ENCODE results near the gene ARF6.
A peak's percentile ranks its signal among the peaks of the same experiment; 100 is the strongest.
"Not testable (repeated sequence)": the region's sequence is repeated elsewhere in the genome, so short reads cannot be mapped to it uniquely, and the experiment has no call there.

ARF6 gene

DNA sequence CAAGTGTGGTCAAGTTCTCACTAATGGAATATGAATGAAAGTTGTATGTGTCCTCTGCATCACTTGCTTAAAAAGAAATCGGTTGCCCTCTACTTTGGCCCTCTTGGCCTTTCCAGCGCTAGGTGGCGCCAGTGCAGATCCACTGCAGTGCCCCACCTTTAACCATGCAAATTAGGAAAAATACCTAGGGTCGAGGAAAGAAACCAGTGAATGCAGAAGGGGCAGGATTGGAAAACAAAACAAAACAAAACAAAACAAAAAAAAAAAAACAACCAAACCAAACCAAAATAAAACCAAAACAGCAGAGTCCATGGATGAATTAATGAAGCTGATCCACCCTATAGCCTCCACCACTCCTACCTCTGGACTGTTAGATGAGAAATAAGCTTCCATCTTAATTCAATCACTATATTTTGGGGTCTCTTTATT is 27.4 kb upstream of the ARF6 start:
- peak; percentile 41 for DNase-seq (ENCODE audit: extremely low read depth, low read depth)
- TF ChIP-seq CTCF (IDR thresholded peaks at IDR 0.05; ENCODE audit: low read depth, low read length, missing control alignments): peak; percentile 92
- no peak overlapping the region for H3K4me3 ChIP-seq (replicated peaks; ENCODE audit: low read depth, low read length)

DNA sequence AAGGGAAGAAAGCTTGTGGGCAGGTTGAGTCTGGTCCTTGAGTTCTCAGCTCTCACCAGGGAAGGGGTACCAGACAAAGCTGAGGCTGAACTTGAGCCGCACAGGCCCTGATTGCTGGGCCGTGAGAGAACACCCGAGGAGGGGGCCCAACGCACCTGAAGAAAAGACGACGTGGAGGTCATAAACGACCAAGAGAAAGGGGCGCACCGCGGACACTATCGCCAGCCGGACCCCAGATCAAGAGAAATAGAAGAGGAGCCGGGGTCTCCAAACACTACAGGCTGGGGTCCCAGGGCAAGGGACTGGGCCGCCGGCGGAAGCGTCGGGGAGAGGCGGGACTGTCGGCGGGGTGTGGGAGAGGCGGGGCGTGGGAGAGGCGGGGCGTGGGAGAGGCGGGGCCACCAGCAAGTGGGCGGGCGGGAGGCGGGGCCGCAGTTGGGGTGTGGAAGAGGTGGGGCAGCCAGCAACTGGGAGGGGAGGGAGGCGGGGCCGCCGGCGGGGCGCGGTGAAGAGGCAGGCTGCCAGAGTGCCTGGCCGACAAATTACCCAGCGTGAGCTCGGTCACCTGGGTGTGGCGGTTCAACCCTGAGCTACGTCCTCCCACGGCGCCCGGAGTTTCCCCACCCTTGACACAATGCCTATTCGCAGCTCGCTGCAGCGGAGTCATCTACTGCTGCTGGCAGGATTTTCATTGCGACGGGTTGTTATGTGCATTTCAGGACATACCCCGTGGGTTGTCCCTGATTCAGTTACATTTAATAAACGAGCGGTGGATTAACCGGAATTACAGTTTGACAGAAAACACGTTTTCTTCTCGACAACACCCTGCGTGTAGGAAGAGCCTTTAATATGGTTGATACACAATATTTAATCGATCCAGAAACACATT is 24.8 kb upstream of the ARF6 start:
- DNase-seq (ENCODE audit: extremely low read depth, low read depth): peak; percentile 69
- TF ChIP-seq CTCF (IDR thresholded peaks at IDR 0.05; ENCODE audit: low read depth, low read length, missing control alignments): no peak
- H3K4me3 ChIP-seq (replicated peaks; ENCODE audit: low read depth, low read length): peak overlapping the region; percentile 47

GRCh38 chr14:49868720-49869114 is 24.2 kb upstream of the ARF6 start:
- no peak for DNase-seq (ENCODE audit: extremely low read depth, low read depth)
- no peak for TF ChIP-seq CTCF (IDR thresholded peaks at IDR 0.05; ENCODE audit: low read depth, low read length, missing control alignments)

GRCh38 chr14:49870908-49871307 is 22.0 kb upstream of the ARF6 start:
- TF ChIP-seq CTCF (IDR thresholded peaks at IDR 0.05; ENCODE audit: low read depth, low read length, missing control alignments): no peak
- DNase-seq (ENCODE audit: extremely low read depth, low read depth): no peak
- H3K4me3 ChIP-seq (replicated peaks; ENCODE audit: low read depth, low read length): no peak overlapping the region

More at GRCh38 chr14:49868720-49869114, 24.2 kb upstream of the ARF6 start:
- peak overlapping the region; percentile 47 for H3K4me3 ChIP-seq (replicated peaks; ENCODE audit: low read depth, low read length)

- not testable (repeated sequence) for H3K4me3 ChIP-seq (replicated peaks; ENCODE audit: low read depth, low read length); DNase-seq (ENCODE audit: extremely low read depth, low read depth)
Observed at GRCh38 chr14:49873548-49873947, 19.3 kb upstream of the ARF6 start.

- H3K4me3 ChIP-seq (replicated peaks; ENCODE audit: low read depth, low read length): no peak overlapping the region
- TF ChIP-seq CTCF (IDR thresholded peaks at IDR 0.05; ENCODE audit: low read depth, low read length, missing control alignments): no peak
- no peak for DNase-seq (ENCODE audit: extremely low read depth, low read depth)
Observed at GRCh38 chr14:49875640-49876198, 17.2 kb upstream of the ARF6 start.

DNA sequence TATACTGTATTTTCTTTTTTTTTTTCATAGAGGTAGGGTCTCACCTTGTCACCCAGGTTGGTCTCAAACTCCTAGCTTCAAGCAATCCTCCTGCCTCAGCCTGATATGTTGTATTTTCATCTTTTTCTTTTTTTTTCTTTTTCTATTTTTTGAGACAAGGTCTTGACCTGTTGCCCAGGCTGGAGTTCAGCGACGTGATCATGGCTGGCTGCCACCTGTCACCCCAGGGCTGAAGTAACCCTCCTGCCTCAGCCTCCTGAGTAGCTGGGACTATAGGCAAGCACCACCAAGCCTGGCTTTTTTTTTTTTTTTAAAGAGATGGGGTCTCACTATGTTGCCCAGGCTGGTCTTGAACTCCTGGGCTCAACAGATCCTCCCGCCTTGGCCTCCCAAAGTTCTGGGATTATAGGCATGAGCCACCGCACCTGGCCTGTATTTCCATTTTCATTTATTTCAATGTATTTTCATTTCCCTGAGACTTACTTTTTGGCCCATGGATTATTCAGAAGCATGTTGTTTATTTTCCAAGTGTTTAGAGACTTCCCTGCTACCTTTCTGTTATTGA is 16.2 kb upstream of the ARF6 start:
- H3K4me3 ChIP-seq (replicated peaks; ENCODE audit: low read depth, low read length): no peak overlapping the region
- TF ChIP-seq CTCF (IDR thresholded peaks at IDR 0.05; ENCODE audit: low read depth, low read length, missing control alignments): no peak
- DNase-seq (ENCODE audit: extremely low read depth, low read depth): no peak

Data from HFF-Myc (cell line).